GM12872 (cell line): ENCODE results near the gene ITGB1.

ENCODE experiments used
- CTCF ChIP-seq: IDR thresholded peaks from 3 replicates; pipeline ENCODE4 v1.5.1; 2011; ENCODE audit warnings: low read depth, mild to moderate bottlenecking, low read length, moderate library complexity; ENCODE audit not compliant: insufficient read depth

ITGB1 gene

DNA sequence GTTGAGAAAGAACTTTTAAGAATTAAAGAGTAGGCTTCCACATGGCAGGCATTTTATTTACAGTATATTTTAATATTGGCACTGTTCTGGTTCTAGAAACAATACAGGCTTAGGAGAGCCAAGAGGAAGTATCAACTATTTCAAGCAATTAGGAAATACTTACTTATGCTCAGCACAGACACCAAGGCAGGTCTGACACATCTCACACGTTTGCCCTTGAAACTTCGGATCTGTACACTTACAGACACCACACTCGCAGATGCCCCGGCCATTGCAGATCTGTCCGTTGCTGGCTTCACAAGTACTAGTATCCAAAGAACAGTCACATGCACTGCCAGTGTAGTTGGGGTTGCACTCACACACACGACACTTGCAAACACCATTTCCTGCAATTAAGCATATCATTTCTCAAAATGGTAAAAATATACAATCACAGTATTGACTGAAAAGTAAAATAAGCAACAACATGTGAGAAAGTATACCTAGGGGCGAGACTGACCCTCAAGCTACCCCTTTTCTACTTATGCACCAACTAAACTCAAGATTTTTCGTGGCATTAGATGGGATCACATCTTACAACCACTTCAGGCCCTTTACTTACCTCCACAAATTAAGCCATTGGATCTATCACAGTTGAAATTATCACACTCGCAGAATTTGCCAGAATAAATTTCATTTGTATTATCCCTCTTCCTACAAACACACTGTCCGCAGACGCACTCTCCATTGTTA lies 46.6 kb downstream of the ITGB1 start:
- no peak for TF ChIP-seq CTCF

GRCh38 chr10:32909456-32909855 lies 48.6 kb downstream of the ITGB1 start:
- TF ChIP-seq CTCF = no peak

GRCh38 chr10:32906595-32906994 lies 51.4 kb downstream of the ITGB1 start:
- TF ChIP-seq CTCF = no peak

- TF ChIP-seq CTCF = no peak
Measured at GRCh38 chr10:32905466-32905865, 52.6 kb downstream of the ITGB1 start.

- TF ChIP-seq CTCF = no peak
Measured at GRCh38 chr10:32901815-32902214, 56.2 kb downstream of the ITGB1 start.

GRCh38 chr10:32893916-32894664 lies 63.9 kb downstream of the ITGB1 start:
- TF ChIP-seq CTCF = no peak

GRCh38 chr10:32893434-32893833 lies 64.6 kb downstream of the ITGB1 start:
- TF ChIP-seq CTCF = no peak
